Neutrophil (primary cell): ENCODE data around the gene STEEP1.

Source experiments
- H3K27ac ChIP-seq: fragments of 200-600 bp; sonication (generic); 2 replicates; pipeline ENCODE4 v1.5.1; 2016; ENCODE audit warnings: mild to moderate bottlenecking, moderate library complexity
- H3K27me3 ChIP-seq: fragments of 200-600 bp; sonication (generic); 2 replicates; pipeline ENCODE4 v1.6.0; 2016; ENCODE audit warnings: mild to moderate bottlenecking
- H3K36me3 ChIP-seq: fragments of 200-600 bp; sonication (generic); 2 replicates; pipeline ENCODE4 v1.5.1; 2017
- H3K4me1 ChIP-seq, 2 experiments: fragments of 200-600 bp in 1 of 2; sonication (generic) in 1 of 2; 1 replicate in 1 of 2; 2 replicates in 1 of 2; pipeline versions ENCODE4 v1.5.1 to v1.6.1; 2013 to 2016; ENCODE audit warnings: low read depth in 1 of 2, low read length in 1 of 2, mild to moderate bottlenecking in 1 of 2, moderate library complexity in 1 of 2; ENCODE audit not compliant: control insufficient read depth in 1 of 2, insufficient read depth in 1 of 2
- H3K4me3 ChIP-seq, 2 experiments: fragments of 200-600 bp in 1 of 2; sonication (generic) in 1 of 2; 1 replicate in 1 of 2; 2 replicates in 1 of 2; pipeline ENCODE4 v1.5.1; 2013 to 2016; ENCODE audit warnings: low read depth in 1 of 2, low read length in 1 of 2, mild to moderate bottlenecking in 1 of 2, moderate library complexity in 1 of 2
- H3K9me3 ChIP-seq: fragments of 200-600 bp; sonication (generic); 2 replicates; pipeline ENCODE4 v1.5.1; 2016
- CTCF ChIP-seq: fragments of 200-600 bp; sonication (generic); IDR thresholded peaks from 2 replicates; pipeline ENCODE4 v1.5.1; 2016; ENCODE audit warnings: antibody characterized with exemption

The STEEP1 gene

DNA sequence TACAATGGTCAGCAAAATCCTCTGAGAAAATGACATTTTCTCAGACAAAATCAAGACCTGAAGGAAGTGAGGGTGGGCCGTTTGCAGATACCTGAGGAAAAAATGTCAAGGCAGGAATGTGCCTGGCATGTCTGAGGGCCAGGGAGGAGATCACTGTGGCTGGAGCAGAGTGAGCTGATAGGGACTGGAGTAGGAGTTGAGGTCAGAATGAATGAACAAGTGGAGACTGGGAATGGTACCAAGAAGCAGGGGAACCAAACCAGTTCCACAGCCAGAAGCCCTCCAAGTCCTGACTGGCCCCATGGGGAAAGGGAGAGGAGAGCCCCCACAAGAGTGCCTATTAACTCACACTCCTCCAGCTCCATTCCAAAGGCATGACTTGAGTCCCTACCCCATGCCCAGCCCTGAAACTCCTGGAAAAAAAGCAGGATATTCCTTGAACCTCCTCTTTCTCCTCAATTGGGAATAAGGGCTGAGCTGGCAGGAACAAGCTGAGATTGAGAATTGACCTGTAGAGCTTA, 41.5 kb downstream of the STEEP1 start:
- Histone ChIP-seq H3K27me3 (no peaks in the 10 kb centered on the region), H3K9me3 (no peaks in the 10 kb centered on the region), H3K4me1 (no peaks in the 10 kb centered on the region), H3K36me3 (no peaks in the 10 kb centered on the region), H3K4me3 (no peak overlapping the region), H3K27ac (no peak overlapping the region)
- TF ChIP-seq CTCF = no peak

DNA sequence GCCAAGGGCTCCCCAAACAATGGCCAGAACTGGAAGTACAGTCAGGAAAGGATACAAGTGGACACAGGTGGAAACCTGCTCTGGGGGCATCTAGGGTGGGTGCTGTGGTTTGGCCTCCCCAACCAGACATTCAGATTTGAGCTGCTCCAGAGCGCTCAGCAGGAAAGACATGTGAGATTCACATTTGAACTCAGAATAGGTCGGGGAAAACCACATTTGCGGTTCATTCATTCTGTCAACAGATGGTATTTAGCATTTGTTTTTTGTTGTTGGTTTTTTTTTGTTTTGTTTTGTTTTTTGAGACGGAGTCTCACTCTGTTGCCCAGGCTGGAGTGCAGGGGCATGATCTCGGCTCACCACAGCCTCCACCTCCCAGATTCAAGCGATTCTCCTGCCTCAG, 44.0 kb downstream of the STEEP1 start:
- no peaks in the 10 kb centered on the region for H3K4me1 ChIP-seq
- TF ChIP-seq CTCF = no peak
- H3K9me3 ChIP-seq = no peaks in the 10 kb centered on the region
- no peak overlapping the region for H3K4me3 ChIP-seq
- H3K27ac ChIP-seq = no peak overlapping the region
- H3K27me3 ChIP-seq = no peaks in the 10 kb centered on the region
- H3K36me3 ChIP-seq = no peaks in the 10 kb centered on the region

DNA sequence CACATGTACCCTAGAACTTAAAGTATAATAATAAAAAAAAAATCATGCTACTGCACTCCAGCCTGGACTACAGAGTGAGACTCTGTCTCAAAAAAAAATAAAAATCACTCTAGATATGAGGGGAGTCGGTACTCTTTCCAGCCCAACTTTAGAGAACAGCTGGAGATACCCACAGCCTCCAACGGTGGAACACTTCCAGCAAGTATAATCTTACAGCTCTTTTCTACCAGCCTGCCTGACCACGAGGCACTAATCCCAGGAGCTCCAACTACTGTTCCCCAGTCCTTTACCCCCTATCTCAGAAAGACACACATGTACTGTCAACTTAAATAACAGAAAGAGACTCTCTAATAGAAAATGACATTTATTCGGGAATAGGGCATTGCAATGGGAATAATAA, 46.8 kb downstream of the STEEP1 start:
- Histone ChIP-seq H3K27me3 (no peaks in the 10 kb centered on the region), H3K4me3 (no peak overlapping the region), H3K9me3 (no peaks in the 10 kb centered on the region), H3K4me1 (no peaks in the 10 kb centered on the region), H3K36me3 (no peaks in the 10 kb centered on the region), H3K27ac (no peak overlapping the region)
- TF ChIP-seq CTCF = no peak

DNA sequence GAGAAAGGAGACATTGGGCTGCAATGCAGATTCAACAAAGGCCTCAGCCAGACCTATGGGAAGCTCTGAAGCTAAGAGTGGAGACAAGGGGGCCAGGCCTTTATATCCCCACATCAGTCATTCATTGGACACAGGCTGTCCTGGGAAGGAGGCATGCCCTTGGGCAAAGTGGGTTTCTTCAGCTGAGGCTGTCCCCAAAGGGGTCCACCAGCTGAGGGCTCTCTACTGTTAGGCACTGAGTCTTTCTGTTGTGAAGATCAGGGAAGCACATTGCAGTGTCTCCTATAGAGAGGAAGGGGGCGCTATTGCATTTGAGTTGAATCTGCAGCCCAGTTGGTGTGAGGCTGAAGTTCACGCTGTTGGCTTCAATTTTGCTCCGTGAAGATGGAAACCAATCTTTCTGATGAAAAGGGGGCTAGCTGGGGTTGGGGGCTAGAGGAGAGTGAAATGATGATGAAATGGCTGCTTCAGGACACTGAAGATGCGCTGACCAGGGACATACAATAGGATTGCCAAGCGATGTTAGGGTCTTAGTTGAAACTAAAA, 49.0 kb downstream of the STEEP1 start:
- Histone ChIP-seq H3K27me3 (no peaks in the 10 kb centered on the region), H3K4me1 (no peaks in the 10 kb centered on the region), H3K36me3 (no peaks in the 10 kb centered on the region), H3K9me3 (no peaks in the 10 kb centered on the region), H3K27ac (no peak overlapping the region), H3K4me3 (no peak overlapping the region)
- TF ChIP-seq CTCF = peak; percentile 82

DNA sequence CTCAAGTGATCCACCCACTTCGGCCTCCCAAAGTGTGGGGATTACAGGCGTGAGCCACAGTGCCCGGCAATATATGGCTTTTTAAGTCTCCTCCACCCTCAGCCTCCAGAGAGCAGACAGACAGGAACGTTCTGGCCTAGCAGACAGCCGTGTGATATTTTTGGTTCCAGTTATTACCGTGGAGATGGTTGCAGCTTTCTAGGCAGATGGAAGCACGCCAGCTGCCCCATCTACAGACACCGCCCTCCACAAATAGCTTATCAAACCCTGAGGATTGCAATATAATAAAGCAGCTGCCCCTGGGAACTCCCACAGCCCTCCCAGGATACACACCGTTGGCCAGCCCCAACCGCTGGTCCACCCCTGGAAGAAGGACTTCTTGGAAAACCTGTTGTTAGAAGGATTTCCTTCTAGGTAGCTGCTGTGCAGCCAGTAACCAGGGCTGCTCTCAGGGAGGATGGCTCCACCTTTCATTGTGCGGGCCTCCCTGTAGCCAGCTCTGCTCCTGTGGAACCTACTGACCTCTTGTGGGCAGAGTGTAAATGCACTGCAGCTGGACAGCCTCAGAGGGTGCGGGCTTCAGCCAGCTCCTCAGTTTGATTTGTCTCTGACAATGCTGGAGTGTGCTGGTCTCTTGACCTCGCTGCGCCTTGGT, 52.9 kb downstream of the STEEP1 start:
- Histone ChIP-seq H3K27me3 (no peaks in the 10 kb centered on the region), H3K4me1 (no peaks in the 10 kb centered on the region), H3K4me3 (no peak overlapping the region), H3K9me3 (no peaks in the 10 kb centered on the region), H3K27ac (no peak overlapping the region), H3K36me3 (no peaks in the 10 kb centered on the region)
- no peak for TF ChIP-seq CTCF
